Stimulated activated naive CD8-positive, alpha-beta T cell treated with anti-CD3 and anti-CD28 coated beads, Interleukin-15, amount 100 ng/mL, for 72 hours (primary cell): ENCODE data around the gene PRRT1B.
A peak's percentile ranks its signal among the peaks of the same experiment; 100 is the strongest.
"Not testable (repeated sequence)": the region's sequence is repeated elsewhere in the genome, so short reads cannot be mapped to it uniquely, and the experiment has no call there.

Source experiments
- ATAC-seq: fragments of 150-1000 bp; cut with Tn5 transposase; 2 replicates; pipeline ENCODE4 v1.10.0; 2021; ENCODE audit warnings: mild to moderate bottlenecking, moderate library complexity
- DNase-seq, 2 donors: peaks; one replicate each; pipeline ENCODE4 v3.0.0; 2021 to 2022
- H3K27ac Mint-ChIP-seq, 2 donors: one replicate each; pipeline ENCODE4 v1.8.0; 2022; ENCODE audit warnings: mild to moderate bottlenecking in 2 of 2, mixed read lengths in 2 of 2, moderate library complexity in 2 of 2
- H3K27me3 Mint-ChIP-seq: one replicate; pipeline ENCODE4 v1.8.0; 2022; ENCODE audit warnings: mixed read lengths
- H3K4me1 Mint-ChIP-seq: one replicate; pipeline ENCODE4 v1.8.0; 2022; ENCODE audit warnings: mild to moderate bottlenecking, mixed read lengths
- H3K4me3 Mint-ChIP-seq, 2 donors: one replicate each; pipeline ENCODE4 v1.8.0; 2022; ENCODE audit warnings: mild to moderate bottlenecking in 2 of 2, mixed read lengths in 2 of 2, moderate library complexity in 1 of 2
- H3K9me3 Mint-ChIP-seq, 2 donors: one replicate each; pipeline ENCODE4 v1.8.0; 2022; ENCODE audit warnings: mixed read lengths in 2 of 2

The PRRT1B gene

DNA sequence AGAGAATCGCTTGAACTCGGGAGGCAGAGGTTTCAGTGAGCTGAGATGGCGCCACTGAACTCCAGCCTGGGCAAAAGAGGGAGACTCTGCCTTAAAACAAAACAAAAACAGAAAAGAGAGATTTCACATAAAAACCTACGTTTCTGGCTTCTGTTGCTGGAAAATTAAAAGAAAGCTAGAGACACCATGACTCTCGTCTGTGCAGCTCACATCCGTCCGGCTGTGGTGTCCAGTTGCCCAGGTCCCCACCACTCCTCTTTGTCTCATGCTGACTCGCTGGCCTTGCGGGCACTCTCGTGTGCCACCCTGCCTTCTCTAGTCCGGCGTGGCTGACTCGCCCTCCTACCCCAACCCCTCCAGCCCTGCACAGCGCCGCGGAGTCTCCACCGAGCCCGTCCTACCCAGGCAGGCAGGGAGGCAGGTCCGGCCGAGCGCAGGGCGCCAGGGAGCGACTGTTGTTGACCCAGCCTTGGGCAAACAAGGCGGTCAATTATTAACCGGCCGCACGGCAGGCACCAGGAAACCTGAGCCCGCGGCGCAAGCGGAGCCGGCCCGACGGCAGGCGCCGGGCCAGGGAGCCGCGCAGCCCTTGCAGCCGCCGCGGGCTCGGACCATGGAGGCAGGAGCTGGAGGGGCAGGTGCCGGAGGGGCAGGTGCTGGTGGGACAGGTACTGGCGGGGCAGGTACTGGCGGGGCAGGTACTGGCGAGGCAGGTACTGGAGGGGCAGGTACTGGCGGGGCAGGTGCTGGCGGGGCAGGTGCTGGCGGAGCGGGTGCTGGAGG is at the start of gene PRRT1B:
PRRT1B (plus strand) TSS at position 521 of the 783 bp plus-strand sequence; CDS start at position 614, 93 bp downstream.
- Mint-ChIP-seq H3K4me3 (peak within 1 kb of the TSS; percentile 57 to 81), H3K4me1 (peaks cover 20% of the 10 kb centered on the region), H3K9me3 (peaks cover 14 to 17% of the 10 kb centered on the region in 2 donors), H3K27ac (peak within 1 kb of the TSS in 1 of 2 donors; percentile 43), H3K27me3 (peaks cover 52% of the 10 kb centered on the region)
- DNase-seq = no peak
- no peak for ATAC-seq

GRCh38 chr9:131495785-131496184 is 49.5 kb upstream of the PRRT1B start:
- no peak overlapping the region for H3K27ac Mint-ChIP-seq
- no peak for ATAC-seq

GRCh38 chr9:131496844-131497405 is 48.4 kb upstream of the PRRT1B start:
- DNase-seq (no peak), ATAC-seq (no peak)
- Mint-ChIP-seq H3K4me1 (peaks cover 57% of the 10 kb centered on the region), H3K27ac (no peak overlapping the region), H3K9me3 (no peaks in the 10 kb centered on the region), H3K4me3 (no peak overlapping the region), H3K27me3 (no peaks in the 10 kb centered on the region)

More at GRCh38 chr9:131495785-131496184, 49.5 kb upstream of the PRRT1B start:
- Mint-ChIP-seq H3K27me3 (no peaks in the 10 kb centered on the region), H3K9me3 (no peaks in the 10 kb centered on the region), H3K4me3 (no peak overlapping the region), H3K4me1 (peaks cover 45% of the 10 kb centered on the region)
- DNase-seq = no peak

DNA sequence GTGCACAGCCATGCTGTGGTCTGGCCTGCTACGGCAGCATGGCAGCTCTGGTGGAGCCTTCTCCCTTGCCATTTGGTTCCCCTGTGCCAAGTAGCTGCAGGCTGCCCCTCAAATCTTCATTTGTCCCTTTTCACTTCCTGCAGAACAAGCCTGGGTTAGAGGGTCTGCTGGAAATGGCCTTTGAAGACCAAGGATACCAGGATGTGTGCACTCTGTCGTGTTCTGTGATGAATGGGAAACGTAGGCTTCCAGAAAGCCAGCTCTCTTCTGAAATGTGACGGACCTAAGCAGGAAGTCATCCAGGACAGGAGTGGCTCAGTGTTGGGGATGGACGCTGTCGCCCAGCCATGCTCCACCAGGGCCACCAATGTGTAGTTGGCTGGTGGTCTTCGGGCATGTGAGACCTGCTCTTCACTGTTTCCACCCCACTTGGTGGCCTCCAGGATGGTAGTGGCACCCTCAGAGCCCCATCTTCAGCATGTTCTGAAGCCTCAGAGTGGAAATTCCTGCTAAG is 46.0 kb upstream of the PRRT1B start:
- Mint-ChIP-seq H3K9me3 (no peaks in the 10 kb centered on the region), H3K4me1 (peaks cover 80% of the 10 kb centered on the region), H3K4me3 (peak overlapping the region in 1 of 2 donors; percentile 36), H3K27ac (peak overlapping the region in 1 of 2 donors; percentile 91), H3K27me3 (no peaks in the 10 kb centered on the region)
- no peak for DNase-seq
- ATAC-seq = no peak

DNA sequence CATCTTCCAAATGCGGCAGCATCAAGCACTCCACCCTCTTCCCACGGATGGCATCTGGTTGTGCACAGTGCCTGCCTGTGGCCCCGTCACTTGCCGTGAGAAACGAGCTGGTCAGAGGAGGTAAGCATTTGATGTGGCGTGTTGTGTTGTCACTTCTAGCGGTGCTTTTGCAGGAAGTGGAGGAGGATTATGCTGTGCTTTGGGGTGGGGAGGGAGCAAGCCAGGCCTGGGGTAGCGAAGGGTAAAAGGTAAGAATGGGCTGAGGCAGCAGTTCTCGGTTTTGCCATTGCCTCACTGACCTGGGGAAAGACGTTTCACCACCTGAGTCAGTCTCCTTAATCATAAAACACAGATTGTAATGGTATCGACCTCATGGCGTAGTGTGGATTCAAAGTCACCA is 44.9 kb upstream of the PRRT1B start:
- H3K9me3 Mint-ChIP-seq = no peaks in the 10 kb centered on the region
- DNase-seq (peak; percentile 67 to 89), ATAC-seq (peak; percentile 77)
- H3K4me1 Mint-ChIP-seq = peaks cover 91% of the 10 kb centered on the region
- H3K4me3 Mint-ChIP-seq = peak overlapping the region; percentile 80 to 93
- peak overlapping the region; percentile 74 to 93 for H3K27ac Mint-ChIP-seq
- H3K27me3 Mint-ChIP-seq = no peaks in the 10 kb centered on the region

DNA sequence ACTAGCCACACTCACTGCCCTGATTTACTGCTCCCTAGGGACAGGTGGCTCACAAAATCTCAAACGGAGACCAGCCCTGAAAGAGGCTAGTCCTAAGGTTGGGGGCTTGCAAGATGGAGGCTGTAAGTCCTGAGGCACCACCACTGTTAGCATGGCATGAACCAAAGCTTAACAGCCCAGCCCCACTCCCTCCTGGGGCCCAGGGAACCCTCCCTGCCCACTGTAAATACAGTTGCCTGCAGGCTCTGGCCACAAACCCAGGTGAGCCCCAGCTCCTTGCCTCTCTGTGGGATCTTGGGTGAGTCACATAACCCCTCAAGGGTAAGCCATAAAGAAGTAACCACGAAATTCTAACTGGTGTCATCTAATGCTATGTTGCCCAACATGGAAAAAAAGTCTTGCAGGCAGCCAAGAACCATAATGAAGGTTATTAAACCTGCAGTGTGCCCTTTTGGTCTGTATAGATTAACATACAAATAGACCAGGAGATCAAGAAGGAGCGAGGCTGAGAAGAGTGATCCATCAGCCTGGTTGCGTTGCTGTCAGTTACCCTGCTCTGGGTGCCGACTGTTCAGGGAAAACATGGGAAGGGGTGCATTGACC is 44.3 kb upstream of the PRRT1B start:
- Mint-ChIP-seq H3K4me3 (peak overlapping the region; percentile 80 to 93), H3K4me1 (peaks cover 87% of the 10 kb centered on the region), H3K27ac (peak overlapping the region; percentile 74 to 93), H3K27me3 (no peaks in the 10 kb centered on the region), H3K9me3 (no peaks in the 10 kb centered on the region)
- peak; percentile 71 for ATAC-seq
- DNase-seq = peak; percentile 72 to 84

DNA sequence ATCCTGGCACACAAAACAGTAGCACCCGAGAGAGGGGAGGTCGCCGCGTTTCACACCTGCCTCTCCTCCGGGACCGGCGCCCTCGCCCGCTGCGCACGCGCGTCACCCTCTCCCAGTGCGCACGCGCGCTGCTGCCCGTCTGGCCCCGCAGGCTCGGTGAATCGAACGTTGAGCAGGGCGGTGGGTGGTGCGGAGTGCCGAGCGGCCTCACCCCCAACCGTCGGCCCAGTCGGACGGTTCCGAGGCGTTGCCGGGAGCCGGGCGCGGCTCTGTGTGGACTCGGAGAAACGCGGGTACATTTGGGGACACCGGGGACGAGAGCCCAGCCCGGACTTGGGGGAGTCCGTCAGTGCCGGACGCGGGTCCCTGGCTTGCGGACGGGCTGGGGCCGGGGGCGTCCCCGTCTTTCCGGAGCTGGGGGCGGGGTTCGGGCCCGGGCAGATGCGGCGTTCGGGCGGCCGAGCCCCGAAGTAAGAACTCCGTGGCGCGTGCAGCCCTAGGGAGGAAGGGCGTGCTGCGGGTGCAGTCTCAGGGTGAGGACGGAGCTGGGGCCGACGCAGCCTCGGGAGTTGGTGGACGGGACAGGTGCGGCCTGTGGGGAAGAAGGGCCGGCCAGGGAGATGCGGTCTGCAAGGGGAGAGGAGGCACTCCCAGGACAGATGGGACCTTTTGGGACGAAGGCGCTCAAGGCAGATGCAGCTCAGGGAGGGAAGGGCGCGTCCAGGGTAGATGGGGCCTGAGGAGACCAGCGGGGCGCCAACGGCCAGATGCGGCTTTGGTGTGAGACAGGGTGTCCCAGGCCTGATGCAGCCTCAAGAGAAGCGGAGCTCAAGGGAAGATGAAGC is 42.3 kb upstream of the PRRT1B start, which contains the start of gene POMT1:
POMT1 (plus strand) TSS at position 138 of the 845 bp plus-strand sequence. CDS start 1,301 bp downstream, outside the sequence.
- Mint-ChIP-seq H3K4me1 (peaks cover 73% of the 10 kb centered on the region), H3K27me3 (no peaks in the 10 kb centered on the region), H3K9me3 (no peaks in the 10 kb centered on the region), H3K4me3 (peak within 1 kb of the TSS; percentile 93 to 95), H3K27ac (peak within 1 kb of the TSS; percentile 93 to 98)
- ATAC-seq = peak; percentile 58
- peak; percentile 91 to 92 for DNase-seq

DNA sequence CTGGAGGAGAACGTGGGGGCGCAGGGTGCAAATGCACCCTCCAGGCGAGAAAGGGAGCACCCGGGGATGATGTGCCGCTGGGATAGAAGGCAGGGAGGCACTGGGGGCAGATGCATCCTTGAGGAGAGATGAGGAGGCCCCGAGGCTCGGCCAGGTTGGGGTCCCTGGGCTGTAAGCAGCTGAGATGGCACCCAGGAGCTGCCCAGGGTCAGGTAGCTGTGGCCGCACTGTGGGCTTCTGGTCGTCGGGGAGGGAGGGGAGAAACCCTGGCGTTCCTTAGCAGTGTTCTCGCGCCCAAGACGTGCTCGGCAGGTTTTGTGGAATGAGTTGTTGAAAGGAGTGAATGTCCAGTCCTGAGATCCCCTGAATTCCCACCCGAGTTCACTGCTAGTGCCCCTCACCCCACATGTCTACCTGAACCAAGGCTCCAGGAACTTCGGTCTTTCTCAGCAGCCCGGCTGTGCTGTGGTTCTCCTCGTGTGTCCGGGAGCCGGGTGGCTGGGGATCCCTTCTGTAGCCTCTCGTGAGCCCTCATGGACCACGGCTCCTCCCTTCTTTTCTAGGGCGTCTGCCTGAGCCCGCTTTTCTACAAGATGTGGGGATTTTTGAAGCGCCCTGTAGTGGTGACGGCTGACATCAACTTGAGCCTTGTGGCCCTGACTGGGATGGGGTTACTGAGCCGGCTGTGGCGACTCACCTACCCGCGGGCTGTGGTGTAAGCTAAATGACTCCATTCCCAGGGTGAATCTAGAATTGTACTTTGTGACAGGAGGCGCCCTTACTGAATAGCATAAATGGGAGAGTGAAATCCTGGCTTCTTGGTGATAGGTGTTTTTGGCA is 41.5 kb upstream of the PRRT1B start:
- Mint-ChIP-seq H3K27me3 (no peaks in the 10 kb centered on the region), H3K27ac (peak overlapping the region; percentile 93 to 98), H3K9me3 (no peaks in the 10 kb centered on the region), H3K4me1 (peaks cover 65% of the 10 kb centered on the region), H3K4me3 (peak overlapping the region; percentile 93 to 95)
- DNase-seq (peak; percentile 72 to 89), ATAC-seq (peak; percentile 72)

DNA sequence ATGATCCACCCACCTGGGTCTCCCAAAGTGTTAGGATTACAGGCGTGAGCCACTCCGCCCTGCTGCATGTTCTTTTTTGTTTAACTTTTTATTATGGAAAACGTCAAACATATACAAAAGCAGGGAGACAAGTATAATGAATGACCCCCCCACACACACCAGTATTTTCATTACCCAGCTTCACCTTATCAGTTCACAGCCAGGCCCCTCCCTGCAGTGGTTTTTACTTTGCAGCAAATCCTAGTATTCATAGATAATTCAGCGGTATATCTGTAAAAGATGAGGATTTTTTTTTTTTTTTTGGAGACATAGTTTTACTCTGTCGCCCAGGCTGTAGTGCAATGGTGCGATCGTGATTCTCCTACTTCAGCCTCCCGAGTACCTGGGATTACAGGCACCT is 40.3 kb upstream of the PRRT1B start:
- Mint-ChIP-seq H3K27ac (no peak overlapping the region), H3K27me3 (no peaks in the 10 kb centered on the region), H3K4me3 (peak overlapping the region; percentile 24 to 37), H3K4me1 (peaks cover 53% of the 10 kb centered on the region), H3K9me3 (no peaks in the 10 kb centered on the region)
- DNase-seq (no peak), ATAC-seq (no peak)

- no peak overlapping the region for H3K4me3 Mint-ChIP-seq
- no peak overlapping the region for H3K27ac Mint-ChIP-seq
- no peaks in the 10 kb centered on the region for H3K27me3 Mint-ChIP-seq
- no peaks in the 10 kb centered on the region for H3K4me1 Mint-ChIP-seq
- DNase-seq (no peak), ATAC-seq (no peak)
- H3K9me3 Mint-ChIP-seq = no peaks in the 10 kb centered on the region
Observed at GRCh38 chr9:131511416-131511815, 33.9 kb upstream of the PRRT1B start.

DNA sequence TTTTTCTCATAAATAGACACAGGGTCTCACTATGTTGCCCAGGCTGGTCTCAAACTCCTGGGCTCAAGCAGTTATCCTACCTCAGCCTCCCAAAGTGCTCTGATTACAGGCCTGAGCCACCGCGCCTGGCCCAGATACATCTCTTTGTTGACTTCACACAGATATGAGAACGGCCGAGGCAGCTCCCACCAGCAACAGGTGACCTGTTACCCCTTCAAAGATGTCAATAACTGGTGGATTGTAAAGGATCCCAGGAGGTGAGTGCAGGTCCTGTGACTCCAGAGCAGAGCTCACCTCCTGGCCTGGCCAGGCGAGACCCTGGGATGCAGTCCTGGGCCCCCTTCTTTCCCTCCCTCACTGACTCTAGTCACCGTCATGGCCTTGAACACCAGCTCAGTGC is 33.4 kb upstream of the PRRT1B start:
- no peaks in the 10 kb centered on the region for H3K27me3 Mint-ChIP-seq
- DNase-seq = no peak
- no peaks in the 10 kb centered on the region for H3K9me3 Mint-ChIP-seq

DNA sequence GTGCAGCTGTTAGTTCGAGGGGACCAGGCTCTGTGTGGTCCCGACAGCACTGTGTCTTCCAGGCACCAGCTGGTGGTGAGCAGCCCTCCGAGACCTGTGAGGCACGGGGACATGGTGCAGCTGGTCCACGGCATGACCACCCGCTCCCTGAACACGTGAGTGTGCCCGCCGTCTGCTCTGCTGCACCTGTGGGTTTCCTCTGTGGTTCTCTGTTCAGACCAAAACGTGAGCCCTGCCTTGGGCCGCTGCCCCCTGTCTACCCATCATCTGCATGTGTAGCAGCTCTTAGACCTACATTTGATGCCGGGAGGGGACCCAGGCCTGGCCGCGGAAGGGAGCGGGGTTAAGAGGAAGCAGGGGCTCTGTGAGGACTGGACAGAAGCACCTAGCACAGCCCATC is 32.1 kb upstream of the PRRT1B start:
- DNase-seq (no peak), ATAC-seq (no peak)
- no peak overlapping the region for H3K27ac Mint-ChIP-seq
- no peaks in the 10 kb centered on the region for H3K4me1 Mint-ChIP-seq
- no peak overlapping the region for H3K4me3 Mint-ChIP-seq
- no peaks in the 10 kb centered on the region for H3K9me3 Mint-ChIP-seq
- H3K27me3 Mint-ChIP-seq = no peaks in the 10 kb centered on the region

More for the DNA sequence above, 33.4 kb upstream of the PRRT1B start:
- H3K27ac Mint-ChIP-seq = no peak overlapping the region
- no peaks in the 10 kb centered on the region for H3K4me1 Mint-ChIP-seq
- no peak for ATAC-seq
- H3K4me3 Mint-ChIP-seq = no peak overlapping the region

GRCh38 chr9:131515559-131516031 is 29.7 kb upstream of the PRRT1B start:
- not testable (repeated sequence) for H3K27me3 Mint-ChIP-seq, H3K9me3 Mint-ChIP-seq, DNase-seq, H3K4me3 Mint-ChIP-seq, ATAC-seq, H3K4me1 Mint-ChIP-seq, H3K27ac Mint-ChIP-seq

DNA sequence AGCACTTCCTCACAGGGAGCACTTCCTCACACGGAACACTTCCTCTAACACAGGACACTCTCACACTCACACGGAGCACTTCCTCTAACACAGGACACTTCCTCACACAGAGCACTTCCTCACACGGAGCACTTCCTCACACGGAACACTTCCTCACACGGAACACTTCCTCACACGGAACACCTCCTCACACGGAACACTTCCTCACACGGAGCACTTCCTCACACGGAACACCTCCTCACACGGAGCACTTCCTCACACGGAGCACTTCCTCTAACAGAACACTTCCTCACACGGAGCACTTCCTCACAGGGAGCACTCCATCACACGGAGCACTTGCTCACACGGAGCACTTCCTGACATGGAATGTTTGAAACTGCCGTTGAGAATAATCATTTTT is 29.2 kb upstream of the PRRT1B start:
- DNase-seq = no peak
- no peaks in the 10 kb centered on the region for H3K9me3 Mint-ChIP-seq
- H3K4me3 Mint-ChIP-seq = no peak overlapping the region

More for the DNA sequence above, 29.2 kb upstream of the PRRT1B start:
- ATAC-seq = no peak
- no peak overlapping the region for H3K27ac Mint-ChIP-seq
- H3K4me1 Mint-ChIP-seq = no peaks in the 10 kb centered on the region
- no peaks in the 10 kb centered on the region for H3K27me3 Mint-ChIP-seq
